DND-41 (cell line): Measurements from ENCODE around the gene CEP55.

Experiments
- ATAC-seq: fragments of 200-7000 bp; cut with Tn5 transposase; 3 replicates; pipeline ENCODE4 v1.9.1; 2021; ENCODE audit warnings: low read depth; ENCODE audit not compliant: insufficient read depth
- DNase-seq: peaks from one replicate; pipeline ENCODE4 v3.0.0-alpha.2; 2020
- H2AFZ ChIP-seq: 2 replicates; pipeline ENCODE4 v1.6.0; 2012; ENCODE audit warnings: low read depth, low read length
- H3K27ac ChIP-seq: 2 replicates; pipeline ENCODE4 v1.5.1; 2012; ENCODE audit warnings: low read length, inconsistent platforms
- H3K27me3 ChIP-seq: fragments of 200-600 bp; sonication (generic); 2 replicates; pipeline ENCODE4 v1.6.0; 2012; ENCODE audit warnings: low read length, mild to moderate bottlenecking, inconsistent platforms; ENCODE audit not compliant: insufficient read depth, poor library complexity
- H3K36me3 ChIP-seq: 2 replicates; pipeline ENCODE4 v1.5.1; 2012; ENCODE audit warnings: low read length, inconsistent platforms; ENCODE audit not compliant: insufficient read depth
- H3K4me1 ChIP-seq: 2 replicates; pipeline ENCODE4 v1.5.1; 2012; ENCODE audit warnings: mild to moderate bottlenecking, low read length; ENCODE audit not compliant: insufficient read depth
- H3K4me2 ChIP-seq: 2 replicates; pipeline ENCODE4 v1.6.0; 2012; ENCODE audit warnings: mild to moderate bottlenecking, moderate library complexity, low read length, inconsistent platforms; ENCODE audit not compliant: insufficient read depth
- H3K4me3 ChIP-seq, 2 experiments: fragments of 200-600 bp in 1 of 2; shearing (Covaris generic) in 1 of 2; 2 replicates each; pipeline ENCODE4 v1.5.1; 2012 to 2016; ENCODE audit warnings: inconsistent platforms in 2 of 2, low read length in 2 of 2, mild to moderate bottlenecking in 2 of 2, low read depth in 1 of 2, moderate library complexity in 1 of 2
- H3K79me2 ChIP-seq: 2 replicates; pipeline ENCODE4 v1.6.0; 2012; ENCODE audit warnings: low read length, inconsistent platforms; ENCODE audit not compliant: insufficient read depth
- H3K9ac ChIP-seq: 2 replicates; pipeline ENCODE4 v1.6.0; 2012; ENCODE audit warnings: low read depth, mild to moderate bottlenecking, inconsistent platforms, low read length, moderate library complexity
- H3K9me3 ChIP-seq: 2 replicates; pipeline ENCODE4 v1.5.1; 2012; ENCODE audit warnings: low read length, moderate library complexity, mild to moderate bottlenecking, inconsistent platforms; ENCODE audit not compliant: insufficient read depth, severe bottlenecking
- H4K20me1 ChIP-seq: 2 replicates; pipeline ENCODE4 v1.6.0; 2012; ENCODE audit warnings: low read length; ENCODE audit not compliant: insufficient read depth
- CTCF ChIP-seq: IDR thresholded peaks from 2 replicates; pipeline ENCODE4 v1.5.1; 2012; ENCODE audit warnings: borderline replicate concordance, low read length, moderate library complexity, mild to moderate bottlenecking; ENCODE audit not compliant: poor library complexity, severe bottlenecking; ENCODE audit errors: extremely low read depth
- EZH2 ChIP-seq: IDR thresholded peaks from 3 replicates; pipeline ENCODE4 v1.6.1; 2012; ENCODE audit warnings: borderline replicate concordance, low read depth, mild to moderate bottlenecking, moderate library complexity, low read length, inconsistent platforms; ENCODE audit not compliant: severe bottlenecking

CEP55 gene

GRCh38 chr10:93547522-93547921, 51.1 kb downstream of the CEP55 start:
- Histone ChIP-seq H3K27me3 (no peaks in the 10 kb centered on the region), H3K9me3 (no peaks in the 10 kb centered on the region), H3K4me3 (no peak overlapping the region), H2AFZ (no peak overlapping the region), H3K79me2 (no peaks in the 10 kb centered on the region), H3K27ac (no peak overlapping the region), H3K9ac (no peak overlapping the region), H4K20me1 (no peaks in the 10 kb centered on the region), H3K4me1 (no peaks in the 10 kb centered on the region), H3K36me3 (no peaks in the 10 kb centered on the region), H3K4me2 (no peak overlapping the region)
- TF ChIP-seq EZH2 (no peak), CTCF (no peak)
- DNase-seq (no peak), ATAC-seq (no peak)

- Histone ChIP-seq H3K27me3 (no peaks in the 10 kb centered on the region), H3K27ac (no peak overlapping the region)
Observed at GRCh38 chr10:93548376-93549071, 52.1 kb downstream of the CEP55 start.

DNA sequence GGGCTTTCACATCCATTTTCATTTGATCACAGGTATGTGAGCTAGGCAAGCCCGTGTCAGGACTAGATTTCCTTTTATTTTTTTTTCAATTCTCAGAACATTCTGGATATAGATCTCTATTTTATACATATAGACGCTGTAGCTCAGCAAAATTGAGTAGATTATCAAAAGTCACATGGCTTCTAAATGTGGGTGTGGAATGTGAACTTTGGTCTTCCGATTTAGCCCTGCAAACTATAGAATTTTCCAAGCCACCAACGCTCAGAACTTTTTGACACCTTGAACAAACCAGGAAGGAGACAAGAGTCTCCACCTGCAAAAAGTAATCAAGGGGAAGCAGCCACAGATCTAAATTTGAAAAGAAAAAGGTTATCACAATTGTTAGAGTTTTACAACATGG, 54.2 kb downstream of the CEP55 start:
- ATAC-seq (no peak), DNase-seq (no peak)
- no peak overlapping the region for H3K9ac ChIP-seq
- TF ChIP-seq CTCF = no peak
- TF ChIP-seq EZH2 = no peak
- no peaks in the 10 kb centered on the region for H3K9me3 ChIP-seq
- no peak overlapping the region for H3K4me2 ChIP-seq
- no peak overlapping the region for H2AFZ ChIP-seq
- H4K20me1 ChIP-seq = no peaks in the 10 kb centered on the region
- no peaks in the 10 kb centered on the region for H3K36me3 ChIP-seq
- H3K4me1 ChIP-seq = no peaks in the 10 kb centered on the region
- H3K27ac ChIP-seq = no peak overlapping the region
- no peaks in the 10 kb centered on the region for H3K27me3 ChIP-seq
- H3K4me3 ChIP-seq = no peak overlapping the region
- no peaks in the 10 kb centered on the region for H3K79me2 ChIP-seq

More at GRCh38 chr10:93548376-93549071, 52.1 kb downstream of the CEP55 start:
- no peaks in the 10 kb centered on the region for H3K4me1 ChIP-seq
- H3K4me2 ChIP-seq = no peak overlapping the region
- no peaks in the 10 kb centered on the region for H4K20me1 ChIP-seq
- H3K79me2 ChIP-seq = no peaks in the 10 kb centered on the region
- no peak for ATAC-seq
- H3K9ac ChIP-seq = no peak overlapping the region
- H2AFZ ChIP-seq = no peak overlapping the region
- H3K4me3 ChIP-seq = no peak overlapping the region
- TF ChIP-seq EZH2 (no peak), CTCF (no peak)
- no peak for DNase-seq
- no peaks in the 10 kb centered on the region for H3K9me3 ChIP-seq
- H3K36me3 ChIP-seq = no peaks in the 10 kb centered on the region

DNA sequence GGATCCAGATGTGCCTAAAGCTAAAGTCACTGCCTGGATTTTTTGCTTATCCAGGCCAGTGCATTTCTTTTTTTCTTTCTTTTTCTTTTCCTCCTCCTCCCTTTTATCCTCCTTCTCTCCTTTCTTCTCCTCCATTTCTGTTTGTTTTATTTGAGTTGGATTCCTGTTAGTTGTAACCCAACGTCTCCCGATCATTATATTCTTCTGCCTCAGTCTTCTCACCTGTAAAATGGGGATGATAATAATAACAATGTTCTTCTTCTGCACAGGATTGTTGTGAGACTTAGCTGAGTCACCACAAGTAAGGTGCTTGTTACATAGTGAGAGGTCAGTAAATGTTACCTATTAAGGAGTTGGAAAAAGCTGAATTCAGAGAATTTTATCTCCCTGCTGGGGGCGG, 56.4 kb downstream of the CEP55 start:
- no peak for DNase-seq
- Histone ChIP-seq H3K9me3 (no peaks in the 10 kb centered on the region), H3K27ac (no peak overlapping the region), H2AFZ (no peak overlapping the region), H4K20me1 (no peaks in the 10 kb centered on the region), H3K27me3 (no peaks in the 10 kb centered on the region), H3K36me3 (no peaks in the 10 kb centered on the region), H3K79me2 (no peaks in the 10 kb centered on the region), H3K4me3 (no peak overlapping the region), H3K4me1 (no peaks in the 10 kb centered on the region), H3K9ac (no peak overlapping the region), H3K4me2 (no peak overlapping the region)
- TF ChIP-seq EZH2 (no peak), CTCF (no peak)
- ATAC-seq = no peak
